Measurements from ENCODE around the gene PAX8. TPM values are rescaled to one million over a fixed set of nuclear protein-coding genes. Genes with fewer than 3 reads are reported as not detected.

PAX8 gene
- total and polyA plus RNA-seq, 2 of the 13 experiments (the other 11 are each of a cell fraction or from before 2014, with no cell fraction given) = 1.5 to 8.8 TPM

GRCh38 chr2:113266431-113266830 is 12.3 kb downstream of the PAX8 start:
- Histone ChIP-seq H3K36me3 (replicated peaks in 1 of 2; ENCODE audit: control insufficient read depth in 1 of 2, insufficient read depth in 2 of 2, low read length in 2 of 2) (no peaks in the 10 kb centered on the region), H2AFZ (ENCODE audit: low read length) (no peak overlapping the region), H3K9ac (ENCODE audit: insufficient read depth, low read depth, low read length) (no peak overlapping the region), H3K9me3 (ENCODE audit: low read length) (no peaks in the 10 kb centered on the region), H3K4me2 (ENCODE audit: low read depth, low read length) (no peak overlapping the region), H3K4me1 (ENCODE audit: insufficient read depth, low read length) (no peaks in the 10 kb centered on the region), H4K20me1 (ENCODE audit: insufficient read depth, low read length) (no peaks in the 10 kb centered on the region), H3K79me2 (ENCODE audit: insufficient read depth, low read length) (no peaks in the 10 kb centered on the region), H3K27me3 (ENCODE audit: control insufficient read depth in 1 of 2, insufficient read depth in 2 of 2, low read length in 2 of 2) (peaks cover 5 to 12% of the 10 kb centered on the region in 2 experiments; a peak in 4 of 5 replicates), H3K4me3 (replicated peaks in 1 of 3; ENCODE audit: insufficient read depth in 1 of 3, low read depth in 2 of 3, low read length in 3 of 3) (no peak overlapping the region), H3K27ac (ENCODE audit: extremely low read length, insufficient read depth, low read length) (no peak overlapping the region)
- ChIA-PET POLR2A (interaction anchor here (1.6 kb wide), 1 partner anchor 16 kb away, joined by 7 read pairs; no protein-coding TSS in a partner anchor), CTCF (ENCODE audit: low intra/inter-chr PET ratio, low total read pairs) (no interaction called here)
- intact Hi-C loops (cut with micrococcal nuclease; ENCODE audit: unreplicated experiment) = no loop called here
- no TSS peak for BruUV-seq (replicated peaks)
- DNase-seq (ENCODE audit: low spot score) (no peak), FAIRE-seq (no peak), ATAC-seq (no peak)
- in situ Hi-C loops (cut with HindIII; ENCODE audit: extremely low pct_ligation_motif_present, low pct_unique_long_range_greater_than_20kb) = loop anchor here (25.0 kb wide), 1 partner anchor 96 kb away; no protein-coding TSS in a partner anchor
- 47% methylated on average over 7 of the region's 7 CpGs for WGBS (ENCODE audit: low lambda C conversion rate)
- TF ChIP-seq ESRRA (CRISPR knock-in tag; IDR thresholded peaks at IDR 0.05; ENCODE audit: low read depth) (no peak), UBTF (CRISPR knock-in tag; IDR thresholded peaks at IDR 0.05) (no peak), PTBP1 (IDR thresholded peaks at IDR 0.05; ENCODE audit: low read depth, low read length, poor library complexity, severe bottlenecking) (no peak), SAP130 (CRISPR knock-in tag; IDR thresholded peaks at IDR 0.05; ENCODE audit: low read depth) (no peak), ZNF749 (CRISPR knock-in tag; IDR thresholded peaks at IDR 0.05; ENCODE audit: borderline replicate concordance) (no peak), MTA1 (CRISPR knock-in tag; IDR thresholded peaks at IDR 0.05; ENCODE audit: borderline replicate concordance) (no peak), PLRG1 (conservative IDR thresholded peaks at IDR 0.05) (no peak)
